HG02943 (cell line): ENCODE results near the gene GLIS1.

Experiments used
- ATAC-seq: cut with Tn5 transposase; IDR thresholded peaks from one replicate; pipeline ENCODE4 v1.9.1; 2021; ENCODE audit warnings: mild to moderate bottlenecking, low read depth, moderate library complexity; ENCODE audit not compliant: unreplicated experiment

Gene GLIS1

DNA sequence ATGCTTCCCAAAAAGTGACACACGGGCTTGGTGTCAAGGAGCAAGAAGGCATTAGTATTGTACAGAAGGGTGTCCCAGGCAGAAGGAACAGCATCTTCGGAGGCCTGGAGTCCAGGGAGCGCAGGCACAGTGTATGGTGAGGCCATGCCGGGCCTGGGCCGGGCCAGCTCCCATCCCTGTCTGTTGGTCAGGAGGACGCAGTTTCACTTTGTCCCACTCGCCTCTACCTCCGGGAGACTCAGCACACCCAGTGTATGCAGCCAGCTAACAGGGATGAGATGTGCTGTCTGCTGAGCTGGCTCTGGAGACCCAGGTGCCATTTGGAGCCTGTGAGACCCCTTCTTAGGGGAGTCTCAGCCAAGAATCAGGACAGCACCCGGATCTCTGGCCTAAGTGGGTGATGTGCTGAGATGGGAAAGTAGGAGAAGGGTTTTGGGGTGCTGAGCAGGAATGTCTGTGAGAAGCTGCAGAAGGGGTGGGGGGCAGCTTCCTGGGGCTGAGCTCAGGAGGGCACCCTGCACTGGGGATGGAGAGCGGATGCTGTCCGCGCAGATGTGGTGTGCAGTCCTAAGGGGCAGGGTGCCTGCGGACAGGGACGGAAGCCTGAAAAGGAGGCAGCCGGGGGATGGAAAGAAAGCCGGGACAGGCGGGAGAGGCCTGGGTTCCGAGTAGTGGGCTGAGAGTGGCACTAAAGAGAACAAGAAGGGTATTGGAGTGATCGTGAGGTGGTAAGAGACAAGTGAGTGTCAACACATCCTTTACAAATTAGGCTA, 254.1 kb downstream of the GLIS1 start:
- ATAC-seq, result no peak

DNA sequence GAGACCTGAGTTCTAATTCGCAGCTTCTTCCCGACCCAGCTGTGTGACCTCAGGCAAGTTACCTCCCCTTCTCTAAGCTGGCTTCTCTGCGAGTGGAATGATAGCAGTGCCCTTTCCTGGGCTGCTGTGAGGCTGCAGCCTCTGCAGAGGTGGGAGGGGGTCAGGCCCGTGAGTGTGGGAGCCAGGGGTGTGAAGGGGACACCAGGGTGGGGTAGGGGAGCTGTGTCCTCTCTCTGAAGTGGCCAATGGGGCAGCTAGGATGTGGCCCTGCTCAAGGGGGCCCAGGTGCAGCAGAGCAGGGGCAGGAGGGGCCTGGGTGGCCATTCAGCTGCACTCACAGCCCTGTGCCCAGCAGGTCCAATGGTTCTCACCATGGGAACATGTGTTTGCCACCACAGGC, 255.3 kb downstream of the GLIS1 start:
- no peak for ATAC-seq

DNA sequence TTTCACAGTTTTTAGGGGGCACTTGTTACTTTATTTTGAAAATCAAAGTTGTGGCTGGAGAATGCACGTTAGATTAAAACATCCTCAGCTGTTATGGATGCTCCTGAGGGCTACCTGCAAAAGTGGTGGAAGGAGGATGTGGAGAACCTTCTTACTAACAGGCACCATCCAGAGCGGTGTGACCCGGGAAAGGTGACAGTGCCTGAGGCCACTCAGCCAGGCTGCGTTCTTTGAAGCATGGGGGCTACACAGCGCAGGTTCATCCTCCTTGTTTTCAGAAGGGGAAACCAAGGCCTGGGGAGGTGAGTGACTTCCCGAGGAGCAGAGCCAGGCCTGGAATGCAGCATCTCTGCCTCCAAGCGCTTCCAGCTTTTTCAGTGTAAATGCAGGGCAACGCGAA, 255.8 kb downstream of the GLIS1 start:
- ATAC-seq, result no peak

DNA sequence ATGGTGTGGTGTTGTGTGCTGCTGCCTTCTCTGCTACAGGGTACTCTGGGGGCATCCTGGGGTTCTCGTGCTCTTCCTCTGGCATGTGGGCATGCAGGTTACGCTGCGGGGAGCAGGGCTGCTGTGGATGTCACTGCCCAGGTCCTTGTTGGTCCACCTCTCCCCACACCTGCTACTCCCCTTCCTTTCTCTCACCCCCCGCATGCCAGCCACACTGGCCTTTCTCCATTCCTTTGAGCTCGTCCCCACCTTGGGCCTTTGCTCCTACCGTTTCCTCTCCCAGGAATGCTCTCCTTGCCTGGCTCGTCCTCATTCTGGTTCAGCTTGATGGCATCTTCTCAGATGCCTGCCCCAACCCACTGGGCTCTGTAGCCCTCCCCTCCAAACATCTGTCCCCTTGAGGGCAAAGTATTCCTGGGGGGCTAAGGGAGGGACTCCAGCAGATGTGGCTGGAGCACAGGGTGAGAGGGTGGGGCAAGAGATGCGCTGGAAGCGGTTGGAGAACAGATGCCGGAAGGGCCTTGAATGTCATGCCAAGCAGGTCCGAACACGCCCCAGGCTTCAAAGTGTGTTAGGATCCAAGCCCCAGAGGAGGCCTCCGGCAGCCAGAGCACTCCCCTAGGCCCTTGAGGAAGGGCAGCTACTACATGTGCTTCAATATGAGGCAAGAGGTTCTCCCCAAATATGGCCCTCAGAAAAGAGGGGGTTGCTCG, 256.4 kb downstream of the GLIS1 start:
- ATAC-seq, result no peak

DNA sequence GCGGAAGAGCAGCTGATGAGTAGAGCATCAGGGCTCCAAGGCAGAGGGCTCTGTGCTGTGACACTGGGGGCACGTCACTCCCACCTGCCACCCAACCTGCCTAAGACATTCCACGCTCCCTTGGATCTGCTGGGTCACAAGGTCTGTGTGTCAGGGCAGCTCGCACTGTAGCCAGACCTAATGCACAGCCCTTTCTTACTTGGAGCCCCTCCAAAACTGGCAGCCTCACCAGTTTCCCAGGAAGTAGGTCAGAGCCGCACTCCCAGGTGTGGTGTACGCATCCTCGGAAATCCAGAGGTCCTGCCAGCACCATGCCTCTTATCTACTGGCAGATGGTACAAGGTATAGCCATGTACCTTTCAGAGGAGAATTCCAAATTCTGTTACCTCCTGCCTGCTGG, 257.5 kb downstream of the GLIS1 start:
- ATAC-seq, result no peak

DNA sequence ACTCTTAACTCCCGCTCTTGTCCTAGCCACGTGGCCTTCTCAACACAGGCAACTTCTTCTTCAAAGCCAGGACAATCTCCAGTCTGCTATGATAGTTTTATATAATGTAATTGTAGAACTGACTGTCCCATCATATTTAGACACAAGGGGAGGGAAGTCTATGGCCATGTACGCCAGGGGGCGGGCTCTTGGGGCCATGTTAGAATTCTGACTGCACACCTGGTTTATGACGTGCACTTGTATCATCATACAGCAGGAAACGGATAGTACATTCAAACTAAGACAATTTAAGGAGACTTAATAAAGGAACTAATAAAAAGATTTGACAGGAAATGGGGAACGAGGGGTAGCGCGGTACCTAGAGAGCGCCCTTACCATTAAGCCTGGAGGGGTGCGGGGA, 258.3 kb downstream of the GLIS1 start:
- ATAC-seq, result no peak

DNA sequence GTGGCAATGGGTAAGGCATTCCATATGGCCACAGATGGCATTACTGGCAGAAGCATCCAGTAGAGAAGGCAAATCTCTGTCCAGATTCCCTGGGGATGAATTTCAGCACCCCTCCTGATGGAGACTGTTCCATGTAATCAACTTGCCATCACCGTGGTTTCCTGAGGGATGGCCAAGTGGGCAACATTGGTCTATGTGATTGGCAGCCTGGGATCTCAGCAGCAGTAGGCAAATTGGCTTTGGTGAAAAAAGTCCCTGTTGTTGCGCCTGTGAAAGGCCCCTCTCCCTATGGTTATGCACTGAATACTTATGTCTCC, 260.5 kb downstream of the GLIS1 start:
- ATAC-seq, result no peak

DNA sequence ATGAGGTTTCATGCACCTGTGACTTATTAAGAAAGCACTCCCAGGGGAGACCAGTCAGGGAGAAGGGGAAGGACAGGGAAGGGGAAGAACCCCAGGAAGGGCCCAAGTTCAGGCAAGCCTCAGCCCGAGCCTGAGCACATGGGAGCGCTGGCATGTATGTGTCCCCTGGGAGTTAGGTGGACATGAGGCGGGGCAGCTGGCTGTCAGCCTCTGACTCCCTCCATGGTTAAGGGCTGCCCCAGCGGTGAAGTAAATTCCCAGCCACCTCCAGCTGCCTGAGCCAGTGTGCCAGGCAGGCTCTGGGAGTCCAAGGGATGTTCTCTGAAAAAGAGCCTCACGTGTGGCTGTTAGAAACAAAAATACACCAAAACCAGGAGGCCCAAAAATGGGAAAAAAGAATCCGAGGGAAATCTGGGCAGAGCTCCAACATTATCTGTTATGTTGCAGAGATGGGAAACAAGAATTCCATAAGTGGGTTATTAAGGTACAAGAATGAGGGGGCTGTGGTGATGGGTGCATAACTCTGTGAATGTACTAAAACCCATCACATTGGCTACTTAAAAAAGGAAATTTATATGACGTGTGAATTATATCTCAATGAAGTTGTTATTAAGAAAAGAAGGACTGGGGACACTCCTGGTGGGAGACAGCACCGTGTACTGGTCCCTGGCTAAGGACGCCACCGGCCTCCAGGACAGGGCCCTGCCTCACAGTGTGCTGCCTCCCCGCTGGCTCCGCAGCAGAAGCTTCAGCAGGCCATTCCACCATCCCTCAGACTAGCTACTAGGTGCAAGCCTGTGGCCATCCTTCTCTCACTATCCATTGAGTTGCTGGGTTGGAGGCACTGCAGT, 261.1 kb downstream of the GLIS1 start:
- ATAC-seq, result no peak

DNA sequence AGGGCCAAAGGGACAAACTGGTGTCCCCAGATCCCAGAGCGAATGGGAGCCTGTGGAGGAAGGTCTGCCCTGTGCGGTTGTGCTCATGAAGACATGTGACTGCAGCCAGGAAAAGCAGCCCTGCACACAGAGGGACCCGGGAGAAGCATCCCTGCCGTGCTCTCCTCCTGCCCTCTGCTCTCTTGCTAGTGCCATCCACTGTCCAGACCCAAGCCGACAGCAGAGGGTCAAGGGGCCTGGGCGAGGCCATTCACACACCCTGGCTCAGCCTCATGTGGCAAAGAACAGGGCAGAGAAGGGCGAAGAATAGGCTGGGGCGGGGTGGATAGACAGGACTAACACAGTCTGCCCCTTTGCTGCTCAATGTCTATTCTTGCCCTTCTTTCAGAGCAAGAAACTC, 262.4 kb downstream of the GLIS1 start:
- no peak for ATAC-seq

DNA sequence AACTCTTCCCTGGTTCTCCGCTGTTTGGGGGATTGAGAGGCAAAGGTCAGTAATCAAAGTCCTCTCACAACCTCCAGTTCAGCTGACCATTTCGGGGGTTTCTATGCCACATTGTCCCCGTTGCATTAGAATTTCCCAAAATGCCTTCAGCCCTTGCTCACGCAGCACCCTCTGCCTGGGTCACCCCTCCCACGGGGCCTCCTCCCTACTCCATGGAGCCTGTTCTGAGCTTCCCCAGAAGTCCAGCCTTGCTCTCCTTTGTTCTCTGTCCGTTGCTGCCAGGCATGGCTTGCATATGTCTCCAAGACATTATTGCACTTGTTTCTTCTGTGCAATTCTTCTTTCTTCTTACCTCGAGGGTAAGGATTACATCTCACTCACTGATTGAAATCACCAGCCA, 263.3 kb downstream of the GLIS1 start:
- ATAC-seq, result no peak

DNA sequence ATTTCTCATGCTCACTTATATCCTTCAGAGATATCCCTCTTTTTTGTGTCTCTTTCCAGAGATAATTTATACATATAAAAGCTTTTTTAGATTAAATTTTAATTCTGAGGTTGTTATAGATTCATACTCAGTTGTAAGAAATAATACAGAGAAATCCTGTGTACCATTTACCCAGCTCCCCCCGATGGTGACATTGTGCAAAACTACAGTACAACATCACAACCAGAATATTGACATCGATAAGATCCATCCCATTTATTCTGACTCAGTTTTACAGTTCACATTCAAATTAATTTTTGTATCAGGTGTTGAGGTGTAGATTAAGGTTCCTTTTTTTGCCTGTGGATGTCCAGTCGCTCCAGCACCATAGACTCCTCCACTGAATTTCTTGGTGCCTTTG, 265.5 kb downstream of the GLIS1 start:
- no peak for ATAC-seq

DNA sequence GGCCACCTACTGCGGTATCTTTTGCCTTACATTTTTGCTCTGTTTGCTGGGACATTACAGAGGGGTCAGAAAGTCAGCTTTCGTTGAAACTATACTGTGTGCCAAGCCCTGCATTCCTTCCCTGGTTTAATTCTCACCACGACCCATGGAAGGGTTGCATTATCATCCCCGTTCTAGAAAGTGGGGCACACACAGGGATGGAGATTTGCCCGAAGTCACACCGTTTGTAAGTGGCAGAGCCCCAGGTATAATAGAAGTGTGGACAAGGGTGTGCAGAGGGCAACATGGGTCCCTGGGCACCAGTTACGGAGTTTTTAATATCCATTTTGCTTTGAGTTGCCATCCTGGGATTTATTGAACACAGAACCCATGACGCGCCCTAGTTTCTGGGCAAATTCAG, 268.0 kb downstream of the GLIS1 start:
- ATAC-seq, result no peak

DNA sequence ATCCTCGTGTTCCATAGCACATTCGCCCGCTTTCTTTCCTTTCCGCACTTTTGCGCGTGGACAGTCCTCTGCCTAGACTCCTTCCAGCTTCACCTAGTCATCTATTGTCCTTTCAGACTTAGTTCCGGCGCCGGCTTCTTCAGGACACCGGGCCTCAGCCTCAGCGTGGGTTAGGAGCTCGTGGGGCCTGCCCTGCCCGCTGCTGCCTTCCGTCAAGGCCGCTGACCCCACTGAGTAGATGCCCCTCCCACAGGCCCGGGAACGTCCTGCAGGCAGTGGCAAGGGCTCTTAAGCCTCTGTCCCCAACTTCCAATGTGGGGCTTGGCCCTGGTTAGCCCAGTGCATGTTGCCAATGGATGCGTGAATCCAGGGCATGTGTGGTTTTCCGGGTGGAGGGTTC, 268.4 kb downstream of the GLIS1 start:
- no peak for ATAC-seq

DNA sequence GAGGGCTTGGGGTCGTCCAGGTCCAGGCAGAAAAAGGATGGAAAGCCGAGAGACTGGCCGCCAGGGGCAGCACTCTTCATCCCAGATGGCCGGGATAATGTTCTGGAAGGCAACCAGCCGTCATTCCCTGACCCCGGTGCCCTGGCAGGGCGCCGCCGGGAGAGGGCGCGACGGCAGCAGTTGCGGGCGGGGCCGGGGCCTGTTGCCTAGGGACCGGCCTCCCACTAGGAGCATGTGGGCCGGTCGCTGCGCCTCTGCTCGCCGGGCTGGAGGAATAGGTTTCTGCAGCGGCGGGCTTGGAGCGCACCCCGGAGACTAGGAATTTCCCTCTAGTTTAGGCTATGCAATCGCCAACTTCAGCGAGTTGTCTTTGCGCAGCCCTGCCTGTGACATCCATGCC, 268.8 kb downstream of the GLIS1 start:
- no peak for ATAC-seq

DNA sequence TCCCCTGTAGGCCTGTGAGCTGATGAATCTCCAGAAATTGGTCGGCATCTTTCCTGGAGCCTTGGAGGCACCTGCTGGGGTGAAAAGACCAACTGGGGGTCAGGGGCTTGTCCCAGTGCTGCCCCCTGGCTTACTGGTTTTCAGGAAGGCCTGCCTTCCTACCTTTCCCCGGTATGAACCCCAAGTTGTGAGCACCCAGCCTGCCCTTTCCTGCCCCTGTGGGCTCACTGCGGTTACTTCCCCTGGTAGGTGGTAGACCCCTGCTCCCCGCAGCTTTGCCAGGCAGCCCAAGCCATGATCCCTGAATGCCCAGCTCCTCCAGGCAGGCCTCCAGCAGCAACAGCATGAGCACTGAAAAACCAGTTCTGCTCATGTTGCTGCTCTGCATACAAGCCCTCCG, 269.6 kb downstream of the GLIS1 start:
- ATAC-seq, result no peak

DNA sequence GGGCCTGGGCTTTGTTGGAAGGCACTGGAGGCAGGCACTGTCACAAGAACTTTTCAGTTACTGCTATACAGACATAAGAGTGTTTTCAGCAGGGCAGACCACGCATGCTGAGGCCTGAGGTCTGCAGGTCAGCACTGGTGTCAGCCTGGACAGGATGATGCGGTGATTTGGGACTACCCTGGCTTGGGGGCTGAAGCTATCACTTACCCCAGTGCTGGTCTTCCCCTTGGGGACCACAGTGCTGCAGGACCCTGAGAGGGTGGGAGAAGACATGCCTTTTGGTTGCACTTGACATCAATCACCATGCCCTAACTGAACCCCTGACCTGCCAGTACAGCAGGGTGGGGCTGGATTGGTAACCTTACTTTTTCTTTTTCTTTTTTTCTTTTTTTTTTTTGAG, 270.6 kb downstream of the GLIS1 start:
- no peak for ATAC-seq

DNA sequence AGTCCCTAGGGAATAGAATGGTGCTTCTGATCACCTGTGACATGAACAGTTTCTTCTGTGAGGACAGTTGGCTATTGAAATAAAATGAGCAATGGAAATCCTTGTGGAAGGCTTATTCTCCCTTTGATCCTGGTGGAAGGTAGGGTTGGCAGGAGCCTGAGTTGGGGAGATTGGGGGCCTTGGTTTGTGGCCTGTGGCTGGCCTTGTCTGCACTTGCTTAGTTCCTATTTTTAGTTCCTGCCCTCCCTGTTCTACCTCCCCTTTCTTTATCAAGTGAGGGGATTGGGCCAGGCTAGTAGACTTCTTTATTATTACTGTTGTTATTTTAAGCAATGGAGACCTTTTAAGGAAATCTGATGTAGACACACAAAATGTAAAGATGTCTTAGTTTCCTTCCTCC, 271.6 kb downstream of the GLIS1 start:
- no peak for ATAC-seq

DNA sequence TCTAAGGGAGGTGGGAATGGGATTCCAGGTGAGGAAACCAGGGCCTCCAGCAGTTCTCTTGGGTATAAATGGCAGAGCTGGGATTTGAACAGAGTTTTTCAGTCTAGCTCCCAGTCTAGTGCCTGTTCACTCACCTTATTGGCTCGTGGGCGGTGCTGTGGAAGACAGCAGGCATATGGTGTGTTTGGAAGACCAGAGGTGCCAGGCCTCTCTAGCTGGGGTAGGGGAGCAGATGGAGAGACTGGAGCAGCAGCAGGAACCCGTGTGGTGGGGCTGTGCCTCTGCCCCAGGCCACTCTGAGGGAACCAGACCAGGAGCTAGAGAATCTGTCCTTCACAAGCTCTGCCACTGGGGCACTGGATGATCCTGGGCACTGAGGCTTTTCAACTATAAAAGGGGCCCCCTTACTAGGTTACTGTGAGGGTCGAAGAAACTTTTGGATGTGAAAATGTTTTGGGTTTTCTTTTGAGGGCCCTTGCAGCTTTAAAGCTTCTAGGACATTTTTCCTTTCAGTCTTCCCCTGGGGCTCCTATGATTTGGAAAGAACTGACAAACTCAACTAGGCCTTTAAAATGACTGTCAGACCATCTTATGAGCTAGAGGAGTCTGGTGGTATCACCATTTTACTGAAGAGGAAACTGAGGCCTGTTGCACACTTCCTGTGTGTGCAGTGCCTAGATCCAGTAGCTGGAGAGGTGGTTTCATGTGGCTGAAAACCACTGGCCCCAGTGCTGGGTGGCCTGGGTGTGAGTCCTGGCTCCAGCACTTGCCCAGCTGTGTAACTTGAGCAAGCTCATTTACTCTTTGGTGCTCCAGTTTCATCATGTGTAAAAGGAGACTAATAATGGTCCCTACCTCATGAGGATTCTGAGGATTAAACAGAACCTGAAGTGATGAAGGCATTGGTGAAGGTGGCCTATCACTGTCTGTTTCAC, 273.7 kb downstream of the GLIS1 start:
- ATAC-seq, result no peak

DNA sequence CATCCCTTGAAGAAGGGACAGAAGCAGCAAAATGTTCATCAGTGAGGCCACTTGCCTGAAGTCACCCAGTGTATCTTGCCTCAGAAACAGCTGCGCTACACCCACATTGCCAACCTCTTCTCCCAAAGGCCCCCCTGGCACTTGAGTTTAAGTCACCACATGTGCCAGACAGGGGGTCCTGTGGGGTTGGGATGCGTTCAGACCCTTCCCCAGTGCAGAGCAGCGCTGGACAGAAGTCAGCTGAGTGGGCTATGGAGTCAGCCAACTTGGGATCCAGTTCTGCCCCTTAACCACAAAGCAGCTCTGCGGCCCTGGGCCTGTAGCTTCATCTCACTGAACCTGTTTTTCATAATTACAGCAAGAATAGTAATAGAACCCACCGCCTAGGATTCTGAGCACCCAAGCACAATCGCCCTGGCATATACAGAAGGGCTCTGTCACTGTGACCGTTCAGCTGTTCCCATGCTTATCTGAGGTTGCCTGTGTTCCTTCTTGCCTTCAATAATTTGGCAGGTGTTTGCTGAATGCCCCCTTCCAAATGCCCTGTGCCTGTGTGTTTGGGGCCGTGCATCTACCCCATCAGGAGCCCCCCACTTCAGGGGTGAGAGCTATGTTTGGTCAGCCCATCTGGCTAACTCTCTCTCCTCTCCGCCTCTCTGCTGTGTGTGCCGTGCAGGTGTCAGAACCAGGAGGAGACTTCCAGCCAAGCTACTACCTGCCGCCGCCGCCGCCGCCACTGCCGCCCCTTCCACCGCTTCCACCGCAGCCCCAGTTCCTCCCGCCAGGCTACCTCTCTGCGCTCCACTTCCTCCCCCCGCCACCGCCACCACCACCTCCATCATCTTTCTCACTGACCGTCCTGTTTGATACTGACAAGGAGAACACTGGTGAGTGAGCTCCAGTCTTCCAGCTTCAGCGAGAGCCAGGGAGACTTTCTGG, 274.7 kb downstream of the GLIS1 start:
- ATAC-seq, result no peak
